ENCODE data around the gene TSPAN18. TPM values are rescaled to one million over a fixed set of nuclear protein-coding genes. Genes with fewer than 3 reads are reported as not detected.
A peak's percentile ranks its signal among the peaks of the same experiment; 100 is the strongest.

TSPAN18 gene
- total and polyA plus RNA-seq, 11 donors: 40.0 to 151 (median 74.9) TPM

- no peaks in the 10 kb centered on the region for H3K27me3 ChIP-seq
- intact Hi-C loops (cut with DNase I): loop anchor here (1.0 to 10.0 kb wide), 14 partner anchors 17 to 337 kb away; partner anchors contain the start of gene TSPAN18 (in 7 of the 10)
- ATAC-seq: peak; percentile 84 to 92 (median 88)
- no peak for TF ChIP-seq POLR2A (IDR thresholded peaks at IDR 0.05)
- TF ChIP-seq, protein P1, sequence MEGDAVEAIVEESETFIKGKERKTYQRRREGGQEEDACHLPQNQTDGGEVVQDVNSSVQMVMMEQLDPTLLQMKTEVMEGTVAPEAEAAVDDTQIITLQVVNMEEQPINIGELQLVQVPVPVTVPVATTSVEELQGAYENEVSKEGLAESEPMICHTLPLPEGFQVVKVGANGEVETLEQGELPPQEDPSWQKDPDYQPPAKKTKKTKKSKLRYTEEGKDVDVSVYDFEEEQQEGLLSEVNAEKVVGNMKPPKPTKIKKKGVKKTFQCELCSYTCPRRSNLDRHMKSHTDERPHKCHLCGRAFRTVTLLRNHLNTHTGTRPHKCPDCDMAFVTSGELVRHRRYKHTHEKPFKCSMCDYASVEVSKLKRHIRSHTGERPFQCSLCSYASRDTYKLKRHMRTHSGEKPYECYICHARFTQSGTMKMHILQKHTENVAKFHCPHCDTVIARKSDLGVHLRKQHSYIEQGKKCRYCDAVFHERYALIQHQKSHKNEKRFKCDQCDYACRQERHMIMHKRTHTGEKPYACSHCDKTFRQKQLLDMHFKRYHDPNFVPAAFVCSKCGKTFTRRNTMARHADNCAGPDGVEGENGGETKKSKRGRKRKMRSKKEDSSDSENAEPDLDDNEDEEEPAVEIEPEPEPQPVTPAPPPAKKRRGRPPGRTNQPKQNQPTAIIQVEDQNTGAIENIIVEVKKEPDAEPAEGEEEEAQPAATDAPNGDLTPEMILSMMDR (IDR thresholded peaks at IDR 0.05): peak; percentile 80 to 95 (median 88)
- peaks cover 0 to 6% (median 0%) of the 10 kb centered on the region in 12 donors for H3K9me3 ChIP-seq
- peak; percentile 69 to 84 (median 83) for DNase-seq
- H3K4me1 ChIP-seq: peaks cover 0 to 39% (median 20%) of the 10 kb centered on the region in 12 donors
- H3K36me3 ChIP-seq: peaks cover 0 to 12% (median 0%) of the 10 kb centered on the region in 9 donors
- H3K27ac ChIP-seq: peak overlapping the region in 8 of 12 donors; percentile 18 to 78 (median 57)
- WGBS, 4 donors: 33 to 42% (median 40%) methylated on average over 16 to 21 of the region's 21 CpGs
- no peak overlapping the region for H3K4me3 ChIP-seq
Observed at GRCh38 chr11:44893846-44894617, 167.3 kb downstream of the TSPAN18 start.

- no peak overlapping the region for H3K4me3 ChIP-seq
- no peaks in the 10 kb centered on the region for H3K27me3 ChIP-seq
- H3K36me3 ChIP-seq: peaks cover 0 to 22% (median 0%) of the 10 kb centered on the region in 9 donors
- TF ChIP-seq, protein P1 (IDR thresholded peaks at IDR 0.05): no peak
- no peak for TF ChIP-seq POLR2A (IDR thresholded peaks at IDR 0.05)
- intact Hi-C loops (cut with DNase I): loop anchor here in 3 of 10 donors (5.0 to 10.0 kb wide), 4 partner anchors 115 to 333 kb away; partner anchors contain the start of gene CD82 (in 1 of the 3)
- 73 to 92% (median 81%) methylated on average over 3 of the region's 3 CpGs for WGBS, 4 donors
- DNase-seq (peak in 2 of 5 donors; percentile 28 to 60), ATAC-seq (peak; percentile 29 to 62 (median 56))
- H3K9me3 ChIP-seq: peaks cover 0 to 6% (median 0%) of the 10 kb centered on the region in 12 donors
- H3K4me1 ChIP-seq: peaks cover 0 to 7% (median 0%) of the 10 kb centered on the region in 12 donors
- no peak overlapping the region for H3K27ac ChIP-seq
Observed at GRCh38 chr11:44899959-44900358, 173.2 kb downstream of the TSPAN18 start.

DNA sequence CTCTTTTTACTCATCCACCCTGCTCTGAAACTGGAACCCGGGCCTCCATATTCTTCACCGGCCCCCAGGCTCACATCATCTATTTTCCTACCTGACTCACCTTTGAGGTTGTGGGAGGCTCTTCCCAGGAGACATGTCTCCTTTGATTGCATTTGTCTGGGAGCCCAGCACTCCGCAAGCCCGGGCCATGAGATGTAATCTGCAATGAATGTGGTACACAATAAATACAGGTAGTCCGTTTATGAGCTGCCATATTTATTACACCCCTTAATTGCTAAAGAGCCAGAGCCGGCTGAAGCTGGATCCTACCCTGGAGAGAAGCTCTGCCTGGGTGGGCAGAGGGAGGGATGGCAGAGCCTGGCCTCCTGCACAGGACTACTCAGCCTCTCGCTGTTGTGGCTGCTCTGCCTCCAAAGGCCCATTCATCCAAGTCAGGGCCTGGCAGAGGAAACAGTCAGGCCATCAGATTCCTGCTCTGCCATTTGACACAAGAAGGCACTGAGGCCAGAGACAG, 174.4 kb downstream of the TSPAN18 start:
- TF ChIP-seq, protein P1 (IDR thresholded peaks at IDR 0.05): no peak
- no peak for TF ChIP-seq POLR2A (IDR thresholded peaks at IDR 0.05)
- no peak for ATAC-seq
- H3K36me3 ChIP-seq: peaks cover 0 to 22% (median 0%) of the 10 kb centered on the region in 9 donors
- no peak overlapping the region for H3K27ac ChIP-seq
- H3K9me3 ChIP-seq: peaks cover 0 to 6% (median 0%) of the 10 kb centered on the region in 12 donors
- no peak overlapping the region for H3K4me3 ChIP-seq
- peaks cover 0 to 14% (median 0%) of the 10 kb centered on the region in 12 donors for H3K4me1 ChIP-seq
- 86 to 93% (median 93%) methylated on average over 7 of the region's 7 CpGs for WGBS, 4 donors
- no peak for DNase-seq
- H3K27me3 ChIP-seq: no peaks in the 10 kb centered on the region
- intact Hi-C loops (cut with DNase I): no loop called here

DNA sequence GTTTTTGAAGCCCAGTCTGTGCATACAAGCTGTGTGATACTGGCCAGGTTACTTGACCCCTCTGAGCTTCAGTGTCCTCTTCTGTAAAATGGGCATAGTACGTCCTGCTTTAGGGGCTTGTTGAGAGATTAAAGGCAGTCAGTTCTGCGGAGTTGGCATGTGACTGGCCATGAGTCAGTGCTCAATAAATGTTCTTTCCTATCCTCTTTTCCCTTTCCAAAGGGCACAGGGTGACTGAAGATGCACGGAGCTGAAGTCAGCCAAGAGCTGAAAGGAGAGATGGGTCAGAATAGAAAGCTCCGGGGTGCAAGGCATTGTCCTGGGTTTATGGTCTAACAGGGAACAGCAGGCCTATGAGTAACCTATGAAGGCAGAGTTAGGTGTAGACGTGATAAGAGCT, 175.0 kb downstream of the TSPAN18 start:
- WGBS, 4 donors: 89 to 95% (median 94%) methylated on average over 5 of the region's 5 CpGs
- Histone ChIP-seq H3K27ac (no peak overlapping the region), H3K4me3 (no peak overlapping the region), H3K9me3 (peaks cover 0 to 6% (median 0%) of the 10 kb centered on the region in 12 donors), H3K4me1 (peaks cover 0 to 14% (median 0%) of the 10 kb centered on the region in 12 donors), H3K36me3 (peaks cover 0 to 28% (median 0%) of the 10 kb centered on the region in 9 donors), H3K27me3 (no peaks in the 10 kb centered on the region)
- ATAC-seq: no peak
- DNase-seq: no peak
- intact Hi-C loops (cut with DNase I): no loop called here
- TF ChIP-seq, protein P1 (IDR thresholded peaks at IDR 0.05): no peak
- TF ChIP-seq POLR2A (IDR thresholded peaks at IDR 0.05): no peak
